GM19438 (cell line): ENCODE measurements around the gene PAPOLB.

Experiments
- ATAC-seq: cut with Tn5 transposase; IDR thresholded peaks from one replicate; pipeline ENCODE4 v1.9.1; 2021; ENCODE audit warnings: low read depth; ENCODE audit not compliant: unreplicated experiment

PAPOLB gene

GRCh38 chr7:4842319-4843064, 19.3 kb downstream of the PAPOLB start:
- ATAC-seq: no peak

- no peak for ATAC-seq
Observed at GRCh38 chr7:4841836-4842235, 20.0 kb downstream of the PAPOLB start.

- ATAC-seq: no peak
Observed at GRCh38 chr7:4841007-4841784, 20.6 kb downstream of the PAPOLB start.

- no peak for ATAC-seq
Observed at GRCh38 chr7:4840079-4840501, 21.7 kb downstream of the PAPOLB start.

- ATAC-seq: no peak
Observed at GRCh38 chr7:4838626-4839334, 23.1 kb downstream of the PAPOLB start.

GRCh38 chr7:4837803-4838625, 23.8 kb downstream of the PAPOLB start:
- ATAC-seq: no peak

- ATAC-seq: no peak
Observed at GRCh38 chr7:4837041-4837802, 24.6 kb downstream of the PAPOLB start.

- ATAC-seq: no peak
Observed at GRCh38 chr7:4836206-4836661, 25.6 kb downstream of the PAPOLB start.

GRCh38 chr7:4835398-4836205, 26.2 kb downstream of the PAPOLB start:
- no peak for ATAC-seq

- ATAC-seq: no peak
Observed at GRCh38 chr7:4834601-4835397, 27.0 kb downstream of the PAPOLB start.

- no peak for ATAC-seq
Observed at GRCh38 chr7:4833691-4834600, 27.9 kb downstream of the PAPOLB start.

GRCh38 chr7:4833176-4833575, 28.7 kb downstream of the PAPOLB start:
- no peak for ATAC-seq

- ATAC-seq: no peak
Observed at GRCh38 chr7:4832711-4833110, 29.1 kb downstream of the PAPOLB start.

- ATAC-seq: no peak
Observed at GRCh38 chr7:4831723-4832495, 29.9 kb downstream of the PAPOLB start.

GRCh38 chr7:4830176-4830575, 31.7 kb downstream of the PAPOLB start:
- ATAC-seq: no peak

GRCh38 chr7:4828720-4829383, 33.0 kb downstream of the PAPOLB start:
- ATAC-seq: no peak
